ENCODE data around the gene ELMO3.

Gene ELMO3

GRCh38 chr16:67226804-67227566 lies 28.1 kb downstream of the ELMO3 start, which contains the start of gene TMEM208:
Gene TMEM208 (plus strand): TSS chr16:67227130. CDS start chr16:67227219, 89 bp downstream.
- peak; percentile 99 for DNase-seq

DNA sequence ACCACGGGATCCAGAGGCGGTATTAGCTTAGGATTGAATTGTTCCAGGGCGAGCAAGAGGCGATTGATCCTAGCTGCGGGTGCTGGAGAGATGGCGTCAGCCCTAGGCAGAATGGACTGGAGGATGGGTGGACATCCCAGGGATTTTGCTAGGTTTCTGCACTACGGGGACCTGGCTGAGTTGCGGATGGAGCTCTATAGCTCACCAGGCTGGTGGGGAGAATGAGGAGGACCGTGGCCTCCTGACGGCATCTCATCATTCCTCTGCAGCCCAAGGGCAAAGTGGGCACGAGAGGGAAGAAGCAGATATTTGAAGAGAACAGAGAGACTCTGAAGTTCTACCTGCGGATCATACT lies 28.6 kb downstream of the ELMO3 start:
- no peak for DNase-seq

GRCh38 chr16:67228034-67228785 lies 29.3 kb downstream of the ELMO3 start:
- no peak for DNase-seq

DNA sequence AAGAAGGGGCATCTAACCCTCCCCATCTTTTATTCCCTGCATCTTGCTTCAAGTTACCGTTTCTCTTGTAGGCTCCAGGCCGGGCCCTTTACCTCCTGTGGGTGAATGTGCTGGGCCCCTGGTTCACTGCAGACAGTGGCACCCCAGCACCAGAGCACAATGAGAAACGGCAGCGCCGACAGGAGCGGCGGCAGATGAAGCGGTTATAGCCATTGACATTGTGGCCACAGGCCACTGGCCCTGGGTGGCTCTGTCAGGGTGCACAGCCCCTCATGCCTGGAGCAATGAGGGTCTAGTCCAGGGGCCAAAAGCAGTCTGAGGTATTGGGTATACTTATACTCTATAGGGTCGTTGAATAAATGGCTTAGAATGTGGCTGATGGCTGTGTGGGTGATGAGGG lies 30.0 kb downstream of the ELMO3 start:
- no peak for DNase-seq

DNA sequence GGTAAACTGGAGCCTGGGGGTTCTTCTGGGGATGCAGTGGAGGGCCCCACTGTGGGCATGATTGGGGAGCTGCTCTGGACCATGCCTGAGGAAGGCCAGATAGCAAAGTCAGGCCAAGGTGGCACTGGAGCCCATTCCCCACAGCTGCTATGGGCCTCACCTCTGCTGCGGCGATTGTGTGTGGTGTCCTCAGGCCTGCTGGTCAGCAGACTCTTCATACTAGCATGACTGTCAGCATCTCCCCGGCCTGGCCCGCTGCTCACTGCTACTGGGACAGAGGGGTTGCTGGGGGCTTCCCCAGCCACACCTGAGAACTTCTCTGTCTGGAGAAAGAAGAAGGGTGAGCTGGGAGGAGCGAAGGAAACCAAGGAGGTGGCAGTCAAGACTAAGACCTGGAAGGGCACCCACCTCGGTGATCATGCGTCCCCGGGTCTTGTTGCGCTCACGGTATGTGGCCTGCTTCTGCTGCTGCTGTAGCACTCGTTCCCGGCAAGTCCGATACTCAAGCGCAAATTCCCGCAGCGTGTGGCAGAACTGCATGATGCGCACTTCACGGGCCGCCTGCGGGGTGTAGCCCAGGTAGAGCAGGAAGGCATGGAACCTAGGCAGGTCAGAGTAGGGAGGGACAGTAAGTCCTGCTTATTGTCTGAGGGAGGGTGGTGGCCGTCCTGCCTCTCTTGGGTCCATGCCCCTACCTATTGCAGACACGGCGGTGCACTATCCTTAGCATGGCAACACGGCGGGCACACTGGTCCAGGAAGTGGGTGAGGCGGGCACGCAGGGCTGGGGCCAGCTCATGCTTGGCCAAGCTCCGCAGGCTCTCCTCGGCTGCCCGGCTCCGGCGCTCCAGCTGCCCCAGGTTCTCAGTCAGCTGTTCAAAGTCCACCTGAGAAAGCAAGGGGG lies 31.2 kb downstream of the ELMO3 start:
- no peak for DNase-seq

DNA sequence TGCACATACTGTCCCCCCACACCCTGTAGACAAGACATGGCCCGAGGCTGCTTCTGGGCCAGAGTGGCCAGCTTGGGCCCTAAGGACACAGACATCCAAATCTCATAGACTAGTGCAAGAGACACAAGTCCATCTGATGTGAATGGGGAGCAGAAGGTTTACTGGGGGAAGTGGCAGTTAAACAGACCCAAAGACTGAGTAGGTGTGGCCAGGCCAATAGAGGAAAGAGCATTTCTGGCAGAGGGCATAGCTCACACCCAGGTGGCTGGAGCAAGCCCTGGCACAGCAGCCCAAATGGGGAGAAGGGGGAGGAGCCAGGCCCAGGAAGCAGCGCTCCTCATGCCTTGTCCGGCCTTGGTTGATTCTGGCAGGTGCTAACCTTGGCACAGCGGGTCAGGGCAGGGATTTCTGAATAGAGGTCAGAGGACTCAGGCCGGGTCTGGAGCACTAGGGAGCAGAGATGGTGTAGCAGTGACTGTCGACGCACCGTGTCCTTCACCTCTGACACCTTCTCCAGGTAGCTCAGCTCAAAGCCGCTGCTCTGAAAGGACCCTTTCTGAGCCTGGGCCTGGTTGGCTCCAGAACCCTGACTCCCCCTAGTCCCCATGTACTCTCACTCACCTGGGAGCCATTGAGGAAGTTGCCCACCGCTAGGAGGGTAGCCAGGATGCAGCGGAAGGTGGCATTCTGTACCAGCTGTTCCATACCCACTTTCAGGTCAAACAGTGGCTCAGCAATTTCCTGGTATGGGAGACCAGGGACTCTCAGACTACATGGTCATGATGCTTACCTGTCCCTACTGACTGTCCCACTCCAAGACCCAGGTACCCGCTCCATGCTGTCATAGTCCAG lies 32.1 kb downstream of the ELMO3 start:
- DNase-seq, result no peak

GRCh38 chr16:67233596-67233995 lies 34.7 kb downstream of the ELMO3 start:
- DNase-seq, result no peak

- DNase-seq, result no peak
Observed at GRCh38 chr16:67234180-67234597, 35.3 kb downstream of the ELMO3 start.

DNA sequence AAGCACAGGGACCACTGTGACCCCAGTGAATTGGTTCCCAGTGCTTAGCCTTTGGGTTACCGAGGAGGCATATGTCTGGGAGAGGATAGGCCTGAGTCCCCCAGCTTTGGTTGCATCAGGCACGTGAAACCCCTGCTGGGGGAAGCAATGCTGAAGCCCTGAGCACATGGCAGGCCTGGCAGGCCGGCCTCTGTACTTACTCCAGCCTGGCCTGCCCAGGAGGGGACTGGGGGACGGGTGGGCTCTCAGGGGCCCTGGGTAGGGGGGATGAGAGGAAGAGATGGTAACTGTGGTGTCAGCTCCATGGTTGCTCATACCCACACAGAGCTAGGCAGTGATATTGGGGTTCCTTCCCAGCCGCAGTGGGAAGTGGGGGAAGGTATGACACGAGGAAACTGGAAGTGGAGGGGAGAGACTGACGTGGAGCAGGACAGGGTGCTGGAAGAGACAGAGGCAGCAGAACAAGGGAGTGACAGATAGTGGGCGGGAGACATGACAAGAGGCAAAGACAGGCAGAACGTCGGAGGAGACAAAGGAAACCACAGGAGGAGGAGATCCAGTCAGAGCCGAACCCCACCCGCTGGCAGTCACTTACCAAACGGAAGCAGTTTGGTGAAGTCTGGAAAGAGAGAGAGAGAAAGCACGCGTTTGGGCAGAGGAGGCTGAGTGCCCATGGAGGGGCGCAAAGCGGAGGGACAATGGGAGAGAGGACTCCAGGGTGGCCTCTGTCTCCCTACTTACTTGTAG lies 37.1 kb downstream of the ELMO3 start:
- no peak for DNase-seq

- DNase-seq, result peak; percentile 56
Observed at GRCh38 chr16:67236563-67237395, 37.8 kb downstream of the ELMO3 start.

DNA sequence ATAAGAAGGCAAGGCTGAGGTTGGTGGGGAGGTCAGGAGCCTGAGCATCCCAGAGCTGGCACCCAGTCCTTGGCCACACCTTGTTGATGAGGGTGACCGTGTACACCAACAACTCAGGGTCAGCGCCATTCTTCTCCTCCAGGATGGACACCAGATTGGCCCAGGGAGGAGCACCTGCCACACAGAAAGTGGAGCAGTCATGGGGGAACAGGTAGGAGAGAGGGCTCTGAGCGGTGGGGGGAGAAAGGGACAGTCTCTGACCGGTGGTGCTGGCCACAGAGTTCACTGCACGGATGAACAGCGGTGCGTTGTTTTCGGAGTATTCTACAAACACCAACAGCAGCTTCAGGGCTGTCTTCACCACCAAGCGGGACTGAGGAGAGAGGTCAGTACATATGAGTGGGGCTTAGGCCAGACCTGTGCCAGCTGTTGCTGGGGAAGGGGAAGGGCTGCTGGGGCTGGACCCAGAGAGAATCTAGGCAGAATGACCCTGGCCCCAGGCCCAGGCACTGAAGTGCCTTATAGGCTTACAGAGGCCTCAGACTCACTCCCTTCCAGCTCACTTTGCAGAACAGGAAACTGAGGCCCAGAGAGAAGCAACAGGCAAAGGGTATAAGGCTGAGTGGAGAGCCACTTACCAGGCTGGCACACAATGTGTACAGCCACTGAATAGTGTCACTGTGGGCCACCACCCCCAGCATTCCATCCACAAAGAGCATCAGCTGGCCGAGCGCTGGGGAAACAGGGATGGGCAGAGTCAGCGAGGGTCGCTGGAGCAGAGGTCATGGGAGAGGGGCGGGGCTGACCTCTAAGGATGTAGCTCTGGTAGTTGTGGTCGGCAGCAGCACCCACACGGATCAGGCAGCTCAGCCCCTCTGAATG lies 38.7 kb downstream of the ELMO3 start:
- DNase-seq, result no peak

DNA sequence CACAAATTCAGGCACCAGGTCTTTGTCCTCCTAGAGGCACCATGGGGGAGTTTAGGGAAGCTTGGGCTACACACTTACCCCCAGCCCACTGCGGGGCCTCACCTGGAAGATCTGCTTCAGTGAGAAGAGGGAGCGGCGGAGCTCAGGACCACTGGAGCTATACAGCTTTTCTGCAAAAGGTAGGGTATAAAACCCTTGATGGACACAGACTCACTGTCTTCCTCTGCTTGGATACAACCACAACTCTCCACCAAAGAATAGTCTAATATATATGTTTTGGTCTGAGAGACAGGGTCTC lies 39.3 kb downstream of the ELMO3 start:
- no peak for DNase-seq

DNA sequence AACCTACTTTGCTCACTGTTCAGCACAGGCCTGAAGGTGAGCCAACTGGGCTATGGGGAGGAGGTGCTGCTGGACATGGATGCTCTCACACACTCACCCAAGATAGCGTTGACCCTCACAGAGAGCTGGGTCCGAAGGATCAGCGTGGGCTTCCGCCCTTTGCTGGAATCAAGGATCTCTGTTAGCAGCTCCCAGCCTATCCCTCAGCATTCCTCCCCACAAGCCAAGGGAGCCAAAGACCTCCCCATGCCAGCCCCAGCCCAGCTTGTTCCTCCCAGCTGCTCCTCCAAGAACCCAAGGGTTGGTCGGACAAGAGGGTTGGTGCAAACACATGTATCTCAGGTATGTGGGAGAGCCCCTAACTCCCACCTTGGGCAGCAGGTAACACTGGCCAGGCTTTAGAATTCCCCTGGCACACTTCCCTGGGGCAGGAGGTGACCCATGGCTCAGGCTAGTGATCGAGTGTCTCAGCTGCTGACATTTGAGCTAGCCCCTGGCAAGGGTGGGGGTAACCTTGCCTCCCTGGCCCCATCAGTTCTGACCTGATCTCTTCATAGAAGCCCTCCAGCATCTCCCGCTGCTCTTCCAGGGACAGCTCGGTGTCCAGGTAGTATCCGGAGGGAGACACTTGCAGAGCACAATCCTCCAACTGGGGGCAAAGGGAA lies 40.0 kb downstream of the ELMO3 start:
- no peak for DNase-seq

DNA sequence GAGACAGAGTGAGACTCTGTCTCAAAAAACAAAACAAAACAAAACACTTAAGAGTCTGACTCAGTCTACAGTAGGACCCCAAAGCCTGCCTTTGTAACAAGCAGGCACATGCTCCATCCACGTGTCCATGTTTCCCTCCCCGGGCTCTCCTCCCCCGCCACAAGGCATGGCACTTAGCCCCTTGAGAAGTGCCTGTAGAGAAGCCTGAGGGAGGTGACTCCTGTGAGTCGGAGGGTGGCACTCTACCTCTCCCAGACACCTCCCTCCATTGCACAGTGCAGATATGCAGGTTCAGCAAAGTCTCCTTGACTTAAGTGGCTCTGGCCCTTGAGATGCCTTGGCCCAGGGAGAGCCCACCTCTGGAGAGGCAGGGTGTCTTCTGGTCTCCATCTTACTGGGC lies 41.6 kb downstream of the ELMO3 start:
- DNase-seq, result peak; percentile 58

- DNase-seq, result peak; percentile 85
Observed at GRCh38 chr16:67241008-67241900, 42.3 kb downstream of the ELMO3 start.

DNA sequence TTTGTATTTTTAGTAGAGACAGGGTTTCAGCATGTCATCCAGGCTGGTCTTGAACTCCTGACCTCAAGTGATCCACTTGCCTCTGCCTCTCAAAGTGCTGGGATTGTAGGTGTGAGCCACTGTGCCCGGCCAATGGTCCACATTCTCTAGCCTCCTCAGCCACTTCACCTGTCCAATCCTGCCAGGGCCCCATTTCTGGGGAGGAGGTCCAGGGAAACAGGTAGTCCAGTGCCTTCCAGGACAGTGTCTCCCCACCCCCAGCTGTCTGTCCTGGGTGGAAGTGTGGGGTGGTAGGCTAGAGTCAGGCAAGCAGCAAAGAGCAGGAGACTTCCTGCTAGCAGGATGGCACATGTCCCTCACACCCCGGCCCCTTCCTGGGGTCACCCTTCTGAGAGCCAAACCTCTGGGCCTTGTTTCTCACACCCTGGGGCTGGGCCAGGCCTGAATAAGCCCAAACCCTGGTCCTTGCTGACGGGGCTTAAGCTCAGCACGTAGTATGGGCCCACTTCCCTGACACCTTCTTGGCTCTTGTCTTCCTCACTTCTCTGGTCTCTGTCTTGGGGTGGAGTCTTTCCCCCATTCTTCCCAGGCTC lies 43.3 kb downstream of the ELMO3 start:
- DNase-seq, result no peak

DNA sequence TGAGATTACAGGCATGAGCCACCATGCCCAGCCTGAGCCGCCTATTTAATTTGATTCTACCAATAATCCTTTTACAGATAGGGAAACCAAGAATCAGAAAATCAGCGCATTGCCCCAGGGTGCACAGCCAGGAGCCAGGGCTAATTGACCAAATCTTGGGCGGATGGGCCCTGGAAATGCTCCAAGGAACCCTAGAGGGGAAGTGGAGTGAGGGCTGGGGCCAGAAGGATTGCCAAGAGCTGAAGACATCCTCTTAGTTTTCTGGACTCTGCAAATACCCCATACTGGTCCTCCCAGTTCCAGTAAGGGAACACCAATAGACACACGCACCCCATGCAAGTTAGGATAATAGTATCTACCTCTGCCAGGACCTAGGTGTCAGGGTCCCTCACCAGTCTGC lies 44.5 kb downstream of the ELMO3 start:
- DNase-seq, result no peak

Data from fibroblast of skin of right quadriceps (primary cell).